Measurements from ENCODE around the gene SVIL. TPM values are rescaled to one million over a fixed set of nuclear protein-coding genes. Genes with fewer than 3 reads are reported as not detected.
"Not testable (repeated sequence)": the region's sequence is repeated elsewhere in the genome, so short reads cannot be mapped to it uniquely, and the experiment has no call there.

The SVIL gene
- total and polyA plus RNA-seq, 2 of the 13 experiments (the other 11 are each of a cell fraction or from before 2014, with no cell fraction given): 3.9 to 12.1 TPM

DNA sequence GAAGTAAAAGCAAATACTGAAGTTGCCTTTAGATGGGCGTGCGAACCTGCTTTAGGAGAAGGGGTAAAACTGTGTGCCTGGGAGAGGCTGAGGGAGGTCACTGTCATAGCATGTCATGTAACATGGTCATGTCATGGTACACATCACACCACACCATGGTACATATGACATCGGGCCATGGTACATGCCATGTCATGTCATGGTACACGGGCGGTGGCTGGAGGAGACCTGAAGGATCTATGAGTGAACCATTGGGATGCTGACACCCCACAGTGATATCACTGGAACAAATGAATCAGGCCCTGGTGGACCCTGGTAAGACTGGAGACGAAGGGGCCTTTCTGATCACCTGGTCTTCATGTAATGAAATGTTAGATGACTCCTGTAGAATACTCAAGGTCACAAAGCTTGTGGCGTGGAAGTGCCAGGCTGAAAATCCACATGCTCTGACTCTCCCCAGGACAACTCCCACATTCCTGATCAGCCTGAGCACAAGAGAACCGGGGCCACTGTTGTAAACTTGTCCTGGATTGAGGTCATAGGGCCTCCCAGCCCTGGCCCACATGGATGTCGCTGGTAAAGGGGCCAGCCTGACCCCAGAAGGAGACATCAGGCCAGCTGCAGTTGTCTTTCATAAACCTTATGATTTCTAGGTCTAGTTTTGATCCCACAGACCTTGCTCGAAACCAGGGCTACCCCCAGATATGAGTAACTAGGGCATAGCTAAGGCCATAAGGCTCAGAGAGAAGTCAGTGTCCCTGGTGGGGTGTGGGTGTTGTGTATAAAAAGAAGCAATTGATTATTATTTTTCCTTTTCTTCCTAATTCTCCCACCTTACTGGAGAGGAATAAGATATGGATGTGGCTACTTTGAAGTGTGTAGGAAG is 60.3 kb downstream of the SVIL start:
- H3K9me3 ChIP-seq (ENCODE audit: low read length); H3K79me2 ChIP-seq (ENCODE audit: insufficient read depth, low read length); H3K4me3 ChIP-seq (replicated peaks in 1 of 3; ENCODE audit: insufficient read depth in 1 of 3, low read depth in 2 of 3, low read length in 3 of 3); ATAC-seq; FAIRE-seq; in situ Hi-C loops (cut with HindIII; ENCODE audit: extremely low pct_ligation_motif_present, low pct_unique_long_range_greater_than_20kb); H3K9ac ChIP-seq (ENCODE audit: insufficient read depth, low read depth, low read length); H3K36me3 ChIP-seq (replicated peaks in 1 of 2; ENCODE audit: control insufficient read depth in 1 of 2, insufficient read depth in 2 of 2, low read length in 2 of 2); POLR2A ChIA-PET; H3K4me2 ChIP-seq (ENCODE audit: low read depth, low read length); CTCF ChIA-PET (ENCODE audit: low intra/inter-chr PET ratio, low total read pairs); DNase-seq (ENCODE audit: low spot score); H3K27ac ChIP-seq (ENCODE audit: extremely low read length, insufficient read depth, low read length); H3K27me3 ChIP-seq (ENCODE audit: control insufficient read depth in 1 of 2, insufficient read depth in 2 of 2, low read length in 2 of 2); H3K4me1 ChIP-seq (ENCODE audit: insufficient read depth, low read length); H4K20me1 ChIP-seq (ENCODE audit: insufficient read depth, low read length); intact Hi-C loops (cut with micrococcal nuclease; ENCODE audit: unreplicated experiment); H2AFZ ChIP-seq (ENCODE audit: low read length); BruUV-seq (replicated peaks): not testable (repeated sequence)
- WGBS (ENCODE audit: low lambda C conversion rate): 86% methylated on average over 7 of the region's 10 CpGs

DNA sequence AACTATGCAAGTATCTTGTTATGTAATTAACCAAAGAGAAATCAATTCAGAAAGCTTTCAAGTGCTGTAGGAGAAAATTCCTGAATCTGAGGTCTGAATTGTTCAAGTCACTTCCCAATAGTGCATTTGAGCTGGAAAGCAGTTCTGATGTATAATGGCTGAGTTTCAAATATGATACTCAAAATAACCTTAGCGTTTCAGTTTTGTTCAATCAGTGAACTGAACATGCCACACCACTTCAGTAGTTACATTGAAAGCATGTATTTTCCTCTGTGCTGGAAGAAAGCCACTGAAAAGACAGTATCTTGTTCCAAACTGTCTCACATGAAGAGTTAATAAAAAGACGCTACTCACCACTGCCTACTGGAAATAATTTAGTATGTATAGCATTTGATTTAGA is 64.5 kb downstream of the SVIL start:
- CTCF ChIA-PET (ENCODE audit: low intra/inter-chr PET ratio, low total read pairs); H3K36me3 ChIP-seq (replicated peaks in 1 of 2; ENCODE audit: control insufficient read depth in 1 of 2, insufficient read depth in 2 of 2, low read length in 2 of 2); H3K9ac ChIP-seq (ENCODE audit: insufficient read depth, low read depth, low read length); in situ Hi-C loops (cut with HindIII; ENCODE audit: extremely low pct_ligation_motif_present, low pct_unique_long_range_greater_than_20kb); POLR2A ChIA-PET; intact Hi-C loops (cut with micrococcal nuclease; ENCODE audit: unreplicated experiment); ATAC-seq; H3K4me1 ChIP-seq (ENCODE audit: insufficient read depth, low read length); H2AFZ ChIP-seq (ENCODE audit: low read length); H3K79me2 ChIP-seq (ENCODE audit: insufficient read depth, low read length); FAIRE-seq; BruUV-seq (replicated peaks); H3K27ac ChIP-seq (ENCODE audit: extremely low read length, insufficient read depth, low read length); DNase-seq (ENCODE audit: low spot score); H3K9me3 ChIP-seq (ENCODE audit: low read length); H3K27me3 ChIP-seq (ENCODE audit: control insufficient read depth in 1 of 2, insufficient read depth in 2 of 2, low read length in 2 of 2); H4K20me1 ChIP-seq (ENCODE audit: insufficient read depth, low read length); H3K4me2 ChIP-seq (ENCODE audit: low read depth, low read length); H3K4me3 ChIP-seq (replicated peaks in 1 of 3; ENCODE audit: insufficient read depth in 1 of 3, low read depth in 2 of 3, low read length in 3 of 3): not testable (repeated sequence)
- WGBS (ENCODE audit: low lambda C conversion rate): 88% methylated on average over 2 of the region's 2 CpGs

DNA sequence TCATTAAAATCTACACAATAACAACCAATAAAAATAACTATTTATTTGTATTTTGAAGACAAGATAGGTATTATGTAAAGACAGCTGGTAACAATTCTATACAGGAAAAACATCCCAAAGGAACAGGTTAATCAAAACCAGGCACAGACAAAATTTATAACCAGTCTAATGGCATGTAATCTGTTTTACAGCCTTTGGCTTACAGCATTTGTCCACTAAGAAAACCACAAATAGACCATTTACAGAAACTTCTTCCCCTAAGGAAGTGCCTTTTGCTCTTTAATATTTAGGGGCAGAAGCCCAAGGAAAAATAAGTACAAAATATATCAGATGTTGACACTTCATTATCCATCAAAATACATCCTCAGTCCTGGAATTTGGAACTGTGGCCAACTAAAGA is 65.0 kb downstream of the SVIL start:
- intact Hi-C loops (cut with micrococcal nuclease; ENCODE audit: unreplicated experiment) (no loop called here), in situ Hi-C loops (cut with HindIII; ENCODE audit: extremely low pct_ligation_motif_present, low pct_unique_long_range_greater_than_20kb) (no loop called here)
- no peak for ATAC-seq
- H3K4me1 ChIP-seq (ENCODE audit: insufficient read depth, low read length): no peaks in the 10 kb centered on the region
- POLR2A ChIA-PET: no interaction called here
- H3K27me3 ChIP-seq (ENCODE audit: control insufficient read depth in 1 of 2, insufficient read depth in 2 of 2, low read length in 2 of 2): no peaks in the 10 kb centered on the region
- no peak overlapping the region for H2AFZ ChIP-seq (ENCODE audit: low read length)
- H4K20me1 ChIP-seq (ENCODE audit: insufficient read depth, low read length): no peaks in the 10 kb centered on the region
- no peak for FAIRE-seq
- no peaks in the 10 kb centered on the region for H3K79me2 ChIP-seq (ENCODE audit: insufficient read depth, low read length)
- no TSS peak for BruUV-seq (replicated peaks)
- H3K36me3 ChIP-seq (replicated peaks in 1 of 2; ENCODE audit: control insufficient read depth in 1 of 2, insufficient read depth in 2 of 2, low read length in 2 of 2): no peaks in the 10 kb centered on the region
- H3K4me2 ChIP-seq (ENCODE audit: low read depth, low read length): no peak overlapping the region
- H3K27ac ChIP-seq (ENCODE audit: extremely low read length, insufficient read depth, low read length): no peak overlapping the region
- no peaks in the 10 kb centered on the region for H3K9me3 ChIP-seq (ENCODE audit: low read length)
- DNase-seq (ENCODE audit: low spot score): no peak
- no peak overlapping the region for H3K4me3 ChIP-seq (replicated peaks in 1 of 3; ENCODE audit: insufficient read depth in 1 of 3, low read depth in 2 of 3, low read length in 3 of 3)
- no peak overlapping the region for H3K9ac ChIP-seq (ENCODE audit: insufficient read depth, low read depth, low read length)
- CTCF ChIA-PET (ENCODE audit: low intra/inter-chr PET ratio, low total read pairs): no interaction called here
- no peak for TF ChIP-seq POLR2A (IDR thresholded peaks at IDR 0.05; ENCODE audit: insufficient read depth in 1 of 2, low read depth in 2 of 2, low read length in 2 of 2)
- TF ChIP-seq, protein P1, sequence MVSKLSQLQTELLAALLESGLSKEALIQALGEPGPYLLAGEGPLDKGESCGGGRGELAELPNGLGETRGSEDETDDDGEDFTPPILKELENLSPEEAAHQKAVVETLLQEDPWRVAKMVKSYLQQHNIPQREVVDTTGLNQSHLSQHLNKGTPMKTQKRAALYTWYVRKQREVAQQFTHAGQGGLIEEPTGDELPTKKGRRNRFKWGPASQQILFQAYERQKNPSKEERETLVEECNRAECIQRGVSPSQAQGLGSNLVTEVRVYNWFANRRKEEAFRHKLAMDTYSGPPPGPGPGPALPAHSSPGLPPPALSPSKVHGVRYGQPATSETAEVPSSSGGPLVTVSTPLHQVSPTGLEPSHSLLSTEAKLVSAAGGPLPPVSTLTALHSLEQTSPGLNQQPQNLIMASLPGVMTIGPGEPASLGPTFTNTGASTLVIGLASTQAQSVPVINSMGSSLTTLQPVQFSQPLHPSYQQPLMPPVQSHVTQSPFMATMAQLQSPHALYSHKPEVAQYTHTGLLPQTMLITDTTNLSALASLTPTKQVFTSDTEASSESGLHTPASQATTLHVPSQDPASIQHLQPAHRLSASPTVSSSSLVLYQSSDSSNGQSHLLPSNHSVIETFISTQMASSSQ (IDR thresholded peaks at IDR 0.05; ENCODE audit: low read depth): no peak
- TF ChIP-seq, protein P1 (CRISPR knock-in tag; IDR thresholded peaks at IDR 0.05; ENCODE audit: borderline replicate concordance): no peak
- no peak for TF ChIP-seq REL (CRISPR knock-in tag; conservative IDR thresholded peaks at IDR 0.05)
- no peak for TF ChIP-seq ZNF333 (CRISPR knock-in tag; IDR thresholded peaks at IDR 0.05; ENCODE audit: borderline replicate concordance)
- no peak for TF ChIP-seq TOPORS (CRISPR knock-in tag; IDR thresholded peaks at IDR 0.05)
